SH-SY5Y (cell line): Measurements from ENCODE around the gene AATK.

Source experiments
- GATA2 ChIP-seq: IDR thresholded peaks from 2 replicates; pipeline ENCODE4 v1.6.1; 2011; ENCODE audit warnings: mild to moderate bottlenecking, low read depth, low read length
- GATA3 ChIP-seq: IDR thresholded peaks from 2 replicates; pipeline ENCODE4 v1.6.1; 2011; ENCODE audit warnings: low read depth, mild to moderate bottlenecking, low read length, moderate library complexity

DNA sequence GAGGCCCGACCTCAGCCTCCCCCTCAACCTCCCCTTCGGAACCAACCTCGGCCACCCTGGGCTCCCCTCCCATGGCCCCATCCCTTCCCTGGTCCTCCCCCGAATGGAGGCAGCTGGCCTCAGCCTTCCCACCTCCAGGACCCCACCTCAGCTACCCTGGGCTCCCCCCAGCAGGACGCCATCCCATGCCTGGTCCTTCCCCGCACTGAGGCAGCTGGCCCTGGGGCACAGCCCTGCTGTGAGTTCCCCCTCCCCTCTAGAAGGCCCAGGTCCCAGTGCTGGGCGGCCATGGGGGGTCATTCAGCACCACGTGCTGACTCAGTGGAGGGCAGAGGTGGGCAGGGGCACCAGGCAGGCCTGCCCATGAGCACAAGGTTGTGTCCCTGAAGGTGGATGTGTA, 29.7 kb downstream of the AATK start:
- no peak for TF ChIP-seq GATA2
- no peak for TF ChIP-seq GATA3
